GM12801 (cell line): Measurements from ENCODE around the gene PVALEF.

ENCODE experiments used
- TF ChIP-seq, protein P1 (sequence below): IDR thresholded peaks from one replicate; pipeline ENCODE4 v1.5.1; 2011; ENCODE audit warnings: control low read depth; ENCODE audit not compliant: insufficient read length; ENCODE audit errors: extremely low read depth

PVALEF gene

DNA sequence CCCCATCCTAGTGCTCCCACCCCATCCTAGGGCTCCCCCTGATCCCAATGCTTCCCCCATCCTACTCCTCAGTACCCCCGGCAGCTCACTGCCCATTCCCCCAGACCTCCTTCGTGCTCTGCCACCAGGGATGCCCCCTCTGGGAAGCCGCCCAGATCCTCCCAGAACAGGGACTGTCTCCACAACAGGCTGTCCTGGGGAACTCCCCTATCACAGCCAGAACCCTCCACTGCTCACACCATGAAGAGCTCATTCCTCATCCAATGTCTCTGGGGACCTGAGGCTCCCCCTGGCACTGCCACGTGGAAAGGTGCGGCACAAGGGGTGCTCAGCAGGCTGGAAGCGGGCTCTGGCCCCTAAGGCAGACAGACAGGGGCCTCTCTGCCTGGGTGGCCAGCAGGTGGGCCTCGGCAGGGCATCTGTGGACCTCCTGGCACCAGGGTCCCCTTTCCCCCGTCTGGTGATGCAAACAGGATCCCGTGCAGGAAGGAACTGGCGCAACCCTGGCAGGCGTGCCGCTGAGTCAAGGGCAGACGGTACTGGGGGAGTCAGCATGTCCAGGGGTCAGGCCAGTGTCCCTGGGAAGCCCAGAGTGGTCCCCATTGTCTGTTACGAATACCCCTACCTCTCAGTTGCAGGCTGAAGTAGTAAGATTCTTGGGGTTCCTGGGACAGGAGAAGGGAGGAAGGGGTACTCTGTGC lies 14.8 kb upstream of the PVALEF start:
- TF ChIP-seq, protein P1, sequence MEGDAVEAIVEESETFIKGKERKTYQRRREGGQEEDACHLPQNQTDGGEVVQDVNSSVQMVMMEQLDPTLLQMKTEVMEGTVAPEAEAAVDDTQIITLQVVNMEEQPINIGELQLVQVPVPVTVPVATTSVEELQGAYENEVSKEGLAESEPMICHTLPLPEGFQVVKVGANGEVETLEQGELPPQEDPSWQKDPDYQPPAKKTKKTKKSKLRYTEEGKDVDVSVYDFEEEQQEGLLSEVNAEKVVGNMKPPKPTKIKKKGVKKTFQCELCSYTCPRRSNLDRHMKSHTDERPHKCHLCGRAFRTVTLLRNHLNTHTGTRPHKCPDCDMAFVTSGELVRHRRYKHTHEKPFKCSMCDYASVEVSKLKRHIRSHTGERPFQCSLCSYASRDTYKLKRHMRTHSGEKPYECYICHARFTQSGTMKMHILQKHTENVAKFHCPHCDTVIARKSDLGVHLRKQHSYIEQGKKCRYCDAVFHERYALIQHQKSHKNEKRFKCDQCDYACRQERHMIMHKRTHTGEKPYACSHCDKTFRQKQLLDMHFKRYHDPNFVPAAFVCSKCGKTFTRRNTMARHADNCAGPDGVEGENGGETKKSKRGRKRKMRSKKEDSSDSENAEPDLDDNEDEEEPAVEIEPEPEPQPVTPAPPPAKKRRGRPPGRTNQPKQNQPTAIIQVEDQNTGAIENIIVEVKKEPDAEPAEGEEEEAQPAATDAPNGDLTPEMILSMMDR = no peak

DNA sequence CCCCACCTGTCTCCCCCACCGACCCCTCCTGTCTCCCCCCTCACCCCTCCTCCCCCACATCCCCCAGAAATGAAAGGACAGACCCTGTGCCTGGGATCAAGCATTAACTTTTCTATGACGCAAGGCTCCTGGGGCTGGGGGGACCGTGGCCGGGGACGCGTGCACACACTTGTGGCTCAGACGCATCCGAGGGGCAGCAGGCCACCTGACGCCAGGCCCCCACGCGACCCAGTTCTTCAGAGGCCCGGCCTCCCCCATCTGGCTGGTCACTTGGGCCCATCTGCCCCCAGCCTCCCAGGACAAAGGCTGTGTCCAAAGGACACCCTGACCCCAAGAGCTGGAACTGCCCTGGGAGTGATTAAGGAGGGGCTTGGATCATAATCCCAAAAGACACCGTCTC lies 14.0 kb upstream of the PVALEF start:
- TF ChIP-seq, protein P1 = no peak

DNA sequence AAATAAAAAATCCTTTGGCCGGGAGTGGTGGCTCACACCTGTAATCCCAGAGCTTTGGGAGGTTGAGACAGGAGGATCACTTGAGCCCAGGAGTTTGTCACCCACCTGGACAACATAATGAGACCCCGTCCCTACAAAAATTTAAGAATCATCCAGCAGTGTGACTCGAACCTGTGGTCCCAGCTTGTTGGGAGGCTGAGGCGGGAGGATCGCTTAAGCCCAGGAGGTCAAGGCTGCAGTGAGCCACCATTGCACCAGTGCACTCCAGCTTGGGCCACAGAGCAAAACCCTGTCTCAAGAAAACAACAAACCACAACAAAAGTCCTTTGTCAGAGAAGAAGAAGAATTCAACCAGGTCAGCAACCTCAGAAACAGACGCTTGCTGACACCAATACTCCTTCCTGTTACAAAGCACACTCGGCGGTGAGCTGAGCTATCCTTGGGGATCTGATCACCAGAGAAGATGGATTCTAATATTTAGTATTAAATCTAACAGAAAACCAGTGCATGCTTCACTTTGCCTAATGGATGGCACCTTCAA lies 12.9 kb upstream of the PVALEF start:
- TF ChIP-seq, protein P1 = no peak

DNA sequence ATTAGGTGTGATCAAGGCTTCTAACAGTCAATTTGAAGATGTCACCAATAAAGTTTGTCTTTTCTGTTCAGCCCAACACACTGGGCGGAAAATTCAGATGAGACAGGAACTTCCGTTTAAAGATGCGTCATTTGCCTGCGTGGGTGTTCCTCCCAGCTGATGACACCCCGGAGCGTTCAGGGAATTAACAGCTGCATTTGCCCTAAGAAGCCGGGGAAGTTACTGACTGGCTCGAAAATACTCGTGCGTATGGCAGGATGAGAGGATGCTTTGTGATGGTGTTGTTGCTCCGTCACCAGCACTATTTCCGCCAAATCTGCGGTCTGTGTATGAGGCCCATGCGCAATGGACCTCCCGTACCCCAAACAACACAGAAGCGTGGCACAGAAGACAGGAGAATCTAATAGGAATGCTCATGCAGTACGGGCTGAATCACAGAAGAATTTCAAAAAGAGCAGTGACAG lies 11.9 kb upstream of the PVALEF start:
- TF ChIP-seq, protein P1 = no peak

DNA sequence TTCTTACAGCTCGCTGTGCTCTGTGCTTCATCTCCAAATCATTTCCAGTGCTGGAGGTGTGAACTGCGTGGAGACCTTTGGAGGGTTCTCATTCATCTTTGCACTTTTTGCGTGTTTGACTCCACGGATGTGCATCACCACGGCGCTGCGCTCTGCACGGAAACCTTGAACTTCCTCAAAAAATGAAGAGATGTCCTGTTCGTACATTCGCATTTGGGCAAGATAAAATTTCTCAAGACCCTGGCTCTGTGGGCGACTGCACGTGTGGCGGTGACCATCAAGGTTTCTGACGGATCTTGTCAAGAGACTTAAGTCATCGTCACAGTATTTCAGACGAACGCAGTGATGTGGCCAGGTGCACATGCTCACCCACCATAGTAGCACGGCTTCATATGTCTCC lies 10.3 kb upstream of the PVALEF start:
- TF ChIP-seq, protein P1 = no peak

DNA sequence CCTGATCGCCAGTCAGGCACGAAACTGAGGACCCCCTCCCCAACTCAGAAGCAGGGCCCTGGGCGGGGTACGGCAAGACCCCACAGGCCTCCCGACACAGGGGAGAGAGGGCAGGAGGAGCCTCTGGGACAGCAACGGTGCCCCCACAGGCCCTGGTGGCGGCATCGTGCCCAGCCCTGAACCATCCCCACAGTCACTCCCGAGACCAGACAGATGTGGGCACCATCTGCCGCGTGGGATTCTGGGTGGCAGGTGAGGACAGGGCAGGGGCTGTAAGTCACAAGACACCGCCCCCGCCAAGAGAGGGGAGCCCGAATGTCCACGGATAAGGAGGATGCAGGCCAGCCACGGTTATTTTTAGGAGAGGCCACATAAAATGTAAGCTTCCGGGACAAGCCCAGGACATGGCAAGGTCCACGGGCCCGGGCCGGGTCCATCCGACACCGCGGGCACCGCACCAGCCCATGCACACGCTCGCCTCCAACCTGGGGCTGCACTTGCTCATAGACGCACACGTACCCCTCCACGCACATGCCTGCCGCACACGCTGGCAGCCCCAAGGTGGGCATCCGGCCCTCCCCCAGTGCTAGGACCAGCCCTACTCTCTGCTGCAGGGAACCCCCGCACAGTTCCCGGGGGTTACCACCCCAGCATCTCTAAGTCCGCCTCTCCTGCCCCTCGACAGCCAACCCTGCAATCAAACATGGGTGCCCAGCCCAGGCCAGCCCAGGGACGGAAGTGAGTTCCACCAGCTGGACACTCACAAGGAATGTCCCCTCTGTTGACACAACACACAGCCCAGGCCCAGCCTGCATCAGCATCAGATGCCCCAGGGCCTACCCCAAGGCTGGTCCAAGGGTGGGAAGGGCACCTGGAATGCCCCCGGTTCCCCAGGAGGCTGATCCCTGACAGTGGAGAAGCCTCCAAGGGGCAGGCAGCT lies 8.2 kb upstream of the PVALEF start:
- TF ChIP-seq, protein P1 = no peak
